ENCODE measurements around the gene LRRC41.
A peak's percentile ranks its signal among the peaks of the same experiment; 100 is the strongest.

Gene LRRC41

GRCh38 chr1:46302641-46303037 lies 777 bp downstream of the LRRC41 start:
- no peak for DNase-seq (ENCODE audit: low read depth, low spot score)
- POLR2A ChIA-PET: interaction anchor here (0.6 to 2.0 kb wide), 7 partner anchors 8 to 1290 kb away, joined by 3 to 8 read pairs (median 3); partner anchors contain the start of gene RAD54L
- no peak for TF ChIP-seq CTCF (IDR thresholded peaks at IDR 0.05; ENCODE audit: insufficient read depth, low read length, missing control alignments)
- CTCF ChIA-PET: interaction anchor here (0.8 to 2.3 kb wide), 3 partner anchors 18 to 56 kb away, joined by 3 to 17 read pairs (median 6); partner anchors contain the start of gene NSUN4
- peak overlapping the region; percentile 78 for H3K4me3 ChIP-seq (ENCODE audit: low read depth, low read length)

- DNase-seq (ENCODE audit: low read depth, low spot score): no peak
- ChIA-PET POLR2A (interaction anchor here (1.2 kb wide), 1 partner anchor 38 kb away, joined by 3 read pairs; no protein-coding TSS in a partner anchor), CTCF (interaction anchor here (0.8 to 1.8 kb wide), 4 partner anchors 14 to 56 kb away, joined by 3 to 7 read pairs (median 6); no protein-coding TSS in a partner anchor)
- peak overlapping the region; percentile 78 for H3K4me3 ChIP-seq (ENCODE audit: low read depth, low read length)
- TF ChIP-seq CTCF (IDR thresholded peaks at IDR 0.05; ENCODE audit: insufficient read depth, low read length, missing control alignments): peak; percentile 18
Observed at GRCh38 chr1:46301808-46302640, 1.4 kb downstream of the LRRC41 start.

- no peak for TF ChIP-seq CTCF (IDR thresholded peaks at IDR 0.05; ENCODE audit: insufficient read depth, low read length, missing control alignments)
- ChIA-PET CTCF (interaction anchor here (1.2 to 1.6 kb wide), 3 partner anchors 13 to 46 kb away, joined by 5 to 7 read pairs (median 6); partner anchors contain the start of gene NSUN4), POLR2A (no interaction called here)
- DNase-seq (ENCODE audit: low read depth, low spot score): no peak
- peak overlapping the region; percentile 78 for H3K4me3 ChIP-seq (ENCODE audit: low read depth, low read length)
Observed at GRCh38 chr1:46301406-46301807, 2.0 kb downstream of the LRRC41 start.

- peak overlapping the region; percentile 78 for H3K4me3 ChIP-seq (ENCODE audit: low read depth, low read length)
- POLR2A ChIA-PET: interaction anchor here (1.0 kb wide), 1 partner anchor 12 kb away, joined by 3 read pairs; no protein-coding TSS in a partner anchor
- CTCF ChIA-PET: interaction anchor here (1.2 to 1.6 kb wide), 3 partner anchors 13 to 47 kb away, joined by 5 to 7 read pairs (median 6); partner anchors contain the start of gene NSUN4
- no peak for TF ChIP-seq CTCF (IDR thresholded peaks at IDR 0.05; ENCODE audit: insufficient read depth, low read length, missing control alignments)
- no peak for DNase-seq (ENCODE audit: low read depth, low spot score)
Observed at GRCh38 chr1:46300673-46301405, 2.6 kb downstream of the LRRC41 start.

GRCh38 chr1:46298387-46298786 lies 5.0 kb downstream of the LRRC41 start:
- ChIA-PET POLR2A (no interaction called here), CTCF (interaction anchor here (0.9 to 2.8 kb wide), 3 partner anchors 13 to 43 kb away, joined by 3 to 8 read pairs (median 3); partner anchors contain the start of gene NSUN4)

More at GRCh38 chr1:46298387-46298786, 5.0 kb downstream of the LRRC41 start:
- TF ChIP-seq CTCF (IDR thresholded peaks at IDR 0.05; ENCODE audit: insufficient read depth, low read length, missing control alignments): no peak
- no peak overlapping the region for H3K4me3 ChIP-seq (ENCODE audit: low read depth, low read length)
- DNase-seq (ENCODE audit: low read depth, low spot score): no peak

All from AG04449 (cell line).